OCI-LY1 (cell line): ENCODE results near the gene ITGAV.

Experiments used
- H2AFZ ChIP-seq: fragments of 200-600 bp; sonication (generic), shearing (Covaris generic); 2 replicates; pipeline ENCODE4 v1.6.0; 2014; ENCODE audit warnings: antibody characterized with exemption, mild to moderate bottlenecking, low read length
- H3F3A ChIP-seq: fragments of 200-600 bp; sonication (generic), shearing (Covaris generic); 2 replicates; pipeline ENCODE4 v1.6.0; 2014; ENCODE audit warnings: mild to moderate bottlenecking, antibody characterized with exemption, low read length, moderate library complexity; ENCODE audit not compliant: insufficient read depth
- H3K27ac ChIP-seq: fragments of 200-600 bp; sonication (generic); 2 replicates; pipeline ENCODE4 v1.5.1; 2014; ENCODE audit warnings: low read length, mixed run types, mild to moderate bottlenecking, low read depth; ENCODE audit not compliant: poor library complexity, severe bottlenecking
- H3K27me3 ChIP-seq: fragments of 200-600 bp; sonication (generic); 2 replicates; pipeline ENCODE4 v1.6.0; 2014; ENCODE audit warnings: antibody characterized with exemption, mild to moderate bottlenecking, low read length, moderate library complexity; ENCODE audit not compliant: insufficient read depth
- H3K36me3 ChIP-seq: fragments of 200-600 bp; sonication (generic); 2 replicates; pipeline ENCODE4 v1.6.1; 2014; ENCODE audit warnings: mild to moderate bottlenecking, antibody characterized with exemption, low read length, moderate library complexity, mixed read lengths; ENCODE audit not compliant: insufficient read depth
- H3K4me1 ChIP-seq: fragments of 200-600 bp; sonication (generic); 2 replicates; pipeline ENCODE4 v1.5.1; 2014; ENCODE audit warnings: mild to moderate bottlenecking, low read length, moderate library complexity; ENCODE audit not compliant: insufficient read depth, severe bottlenecking
- H3K4me2 ChIP-seq: fragments of 200-600 bp; sonication (generic), shearing (Covaris generic); 2 replicates; pipeline ENCODE4 v1.6.1; 2014; ENCODE audit warnings: low read length
- H3K4me3 ChIP-seq: fragments of 200-600 bp; sonication (generic); 2 replicates; pipeline ENCODE4 v1.5.1; 2014; ENCODE audit warnings: low read length, low read depth, mild to moderate bottlenecking, mixed read lengths; ENCODE audit not compliant: poor library complexity, severe bottlenecking
- H3K79me2 ChIP-seq: fragments of 200-600 bp; shearing (Covaris generic); 2 replicates; pipeline ENCODE4 v1.6.1; 2016; ENCODE audit warnings: mixed run types, low read length, mixed read lengths; ENCODE audit not compliant: insufficient read depth
- H3K9ac ChIP-seq: fragments of 200-600 bp; sonication (generic), shearing (Covaris generic); 2 replicates; pipeline ENCODE4 v1.6.1; 2014; ENCODE audit warnings: mild to moderate bottlenecking, low read length, mixed read lengths
- H3K9me2 ChIP-seq: fragments of 200-600 bp; sonication (generic), shearing (Covaris generic); 2 replicates; pipeline ENCODE4 v1.6.1; 2014; ENCODE audit warnings: low read depth, mild to moderate bottlenecking, low read length, mixed read lengths
- H3K9me3 ChIP-seq: fragments of 200-600 bp; shearing (Covaris generic); 2 replicates; pipeline ENCODE4 v1.6.1; 2014; ENCODE audit warnings: low read length, mixed read lengths
- H4K20me1 ChIP-seq: fragments of 200-600 bp; sonication (generic), shearing (Covaris generic); 2 replicates; pipeline ENCODE4 v1.6.0; 2016; ENCODE audit warnings: mild to moderate bottlenecking, low read length; ENCODE audit not compliant: insufficient read depth
- CTCF ChIP-seq: fragments of 200-600 bp; sonication (generic), shearing (Covaris generic); IDR thresholded peaks from 2 replicates; pipeline ENCODE4 v1.5.1; 2017; ENCODE audit warnings: mild to moderate bottlenecking, antibody characterized with exemption, low read length, moderate library complexity, mixed read lengths
- EZH2 ChIP-seq: fragments of 200-600 bp; sonication (generic), shearing (Covaris generic); IDR thresholded peaks from 2 replicates; pipeline ENCODE4 v1.8.0; 2017; ENCODE audit warnings: borderline replicate concordance, mixed run types, mild to moderate bottlenecking, antibody characterized with exemption, low read length, moderate library complexity, mixed read lengths

The ITGAV gene

GRCh38 chr2:186696290-186696689, 106.4 kb downstream of the ITGAV start:
- no peaks in the 10 kb centered on the region for H3F3A ChIP-seq
- no peak overlapping the region for H3K4me3 ChIP-seq
- H3K27me3 ChIP-seq = no peaks in the 10 kb centered on the region
- H3K36me3 ChIP-seq = no peaks in the 10 kb centered on the region
- no peaks in the 10 kb centered on the region for H4K20me1 ChIP-seq
- no peak overlapping the region for H3K4me2 ChIP-seq
- no peaks in the 10 kb centered on the region for H3K9me2 ChIP-seq
- H3K27ac ChIP-seq = no peak overlapping the region
- H2AFZ ChIP-seq = no peak overlapping the region
- no peak overlapping the region for H3K9ac ChIP-seq
- H3K79me2 ChIP-seq = no peaks in the 10 kb centered on the region
- H3K9me3 ChIP-seq = no peaks in the 10 kb centered on the region
- H3K4me1 ChIP-seq = peaks cover 9% of the 10 kb centered on the region
- TF ChIP-seq EZH2 (no peak), CTCF (no peak)

- H3K4me2 ChIP-seq = no peak overlapping the region
- peaks cover 9% of the 10 kb centered on the region for H3K4me1 ChIP-seq
- H3K79me2 ChIP-seq = no peaks in the 10 kb centered on the region
- H3F3A ChIP-seq = no peaks in the 10 kb centered on the region
- H3K9ac ChIP-seq = no peak overlapping the region
- TF ChIP-seq CTCF = no peak
- TF ChIP-seq EZH2 = no peak
- no peak overlapping the region for H3K27ac ChIP-seq
- no peaks in the 10 kb centered on the region for H4K20me1 ChIP-seq
- no peak overlapping the region for H2AFZ ChIP-seq
- H3K4me3 ChIP-seq = no peak overlapping the region
- H3K9me2 ChIP-seq = no peaks in the 10 kb centered on the region
- no peaks in the 10 kb centered on the region for H3K36me3 ChIP-seq
- H3K27me3 ChIP-seq = no peaks in the 10 kb centered on the region
- H3K9me3 ChIP-seq = no peaks in the 10 kb centered on the region
These were observed 106.9 kb downstream of the ITGAV start for GRCh38 chr2:186696804-186697203.

GRCh38 chr2:186697536-186697935, 107.7 kb downstream of the ITGAV start:
- H3K27ac ChIP-seq = no peak overlapping the region
- no peak overlapping the region for H3K9ac ChIP-seq
- no peaks in the 10 kb centered on the region for H3K79me2 ChIP-seq
- H3K4me2 ChIP-seq = no peak overlapping the region
- H3K4me1 ChIP-seq = peaks cover 9% of the 10 kb centered on the region
- H3K27me3 ChIP-seq = no peaks in the 10 kb centered on the region
- no peaks in the 10 kb centered on the region for H3K9me2 ChIP-seq
- no peak overlapping the region for H2AFZ ChIP-seq
- H3K4me3 ChIP-seq = no peak overlapping the region
- no peaks in the 10 kb centered on the region for H4K20me1 ChIP-seq
- H3K36me3 ChIP-seq = no peaks in the 10 kb centered on the region
- TF ChIP-seq EZH2 = no peak
- no peak for TF ChIP-seq CTCF
- no peaks in the 10 kb centered on the region for H3F3A ChIP-seq
- H3K9me3 ChIP-seq = no peaks in the 10 kb centered on the region
